ENCODE measurements around the gene SRRM4.

SRRM4 gene

GRCh38 chr12:118972982-118973381 is 8.4 kb upstream of the SRRM4 start:
- TF ChIP-seq REST (IDR thresholded peaks at IDR 0.05; ENCODE audit: insufficient read depth in 1 of 2, low read depth in 2 of 2, low read length in 2 of 2) = no peak
- no peak for TF ChIP-seq TAF1 (IDR thresholded peaks at IDR 0.05; ENCODE audit: borderline replicate concordance, insufficient read depth, low read length)
- no peak for TF ChIP-seq FOXP2 (optimal IDR thresholded peaks at IDR 0.05; ENCODE audit: borderline replicate concordance, extremely low read depth, extremely low read length, insufficient read depth)
- TF ChIP-seq SIN3A (IDR thresholded peaks at IDR 0.05; ENCODE audit: borderline replicate concordance, insufficient read depth, low read length) = no peak
- TF ChIP-seq POLR2AphosphoS5 (IDR thresholded peaks at IDR 0.05; ENCODE audit: low read depth, low read length) = no peak

- TF ChIP-seq SIN3A (IDR thresholded peaks at IDR 0.05; ENCODE audit: borderline replicate concordance, insufficient read depth, low read length) (no peak), FOXP2 (optimal IDR thresholded peaks at IDR 0.05; ENCODE audit: borderline replicate concordance, extremely low read depth, extremely low read length, insufficient read depth) (no peak), REST (IDR thresholded peaks at IDR 0.05; ENCODE audit: insufficient read depth in 1 of 2, low read depth in 2 of 2, low read length in 2 of 2) (no peak), TAF1 (IDR thresholded peaks at IDR 0.05; ENCODE audit: borderline replicate concordance, insufficient read depth, low read length) (no peak), POLR2AphosphoS5 (IDR thresholded peaks at IDR 0.05; ENCODE audit: low read depth, low read length) (no peak)
Measured at GRCh38 chr12:118979763-118980406, 1.5 kb upstream of the SRRM4 start.

- TF ChIP-seq POLR2AphosphoS5 (IDR thresholded peaks at IDR 0.05; ENCODE audit: low read depth, low read length) (no peak), SIN3A (IDR thresholded peaks at IDR 0.05; ENCODE audit: borderline replicate concordance, insufficient read depth, low read length) (no peak), REST (IDR thresholded peaks at IDR 0.05; ENCODE audit: insufficient read depth in 1 of 2, low read depth in 2 of 2, low read length in 2 of 2) (no peak), TAF1 (IDR thresholded peaks at IDR 0.05; ENCODE audit: borderline replicate concordance, insufficient read depth, low read length) (no peak), FOXP2 (optimal IDR thresholded peaks at IDR 0.05; ENCODE audit: borderline replicate concordance, extremely low read depth, extremely low read length, insufficient read depth) (no peak)
Measured at GRCh38 chr12:118980407-118981014, 830 bp upstream of the SRRM4 start.

GRCh38 chr12:118982302-118982701 is 961 bp downstream of the SRRM4 start:
- TF ChIP-seq REST (IDR thresholded peaks at IDR 0.05; ENCODE audit: insufficient read depth in 1 of 2, low read depth in 2 of 2, low read length in 2 of 2) (no peak), TAF1 (IDR thresholded peaks at IDR 0.05; ENCODE audit: borderline replicate concordance, insufficient read depth, low read length) (no peak), FOXP2 (optimal IDR thresholded peaks at IDR 0.05; ENCODE audit: borderline replicate concordance, extremely low read depth, extremely low read length, insufficient read depth) (no peak), SIN3A (IDR thresholded peaks at IDR 0.05; ENCODE audit: borderline replicate concordance, insufficient read depth, low read length) (no peak), POLR2AphosphoS5 (IDR thresholded peaks at IDR 0.05; ENCODE audit: low read depth, low read length) (no peak)
